Frontal cortex (tissue), 4 donors: ENCODE measurements around the gene SLC22A23. TPM values are rescaled to one million over a fixed set of nuclear protein-coding genes. Genes with fewer than 3 reads are reported as not detected.

Experiments
- DNase-seq, 2 donors: peaks; one replicate each; pipeline ENCODE4 v3.0.0; 2012; ENCODE audit warnings: low spot score in 2 of 2
- FAIRE-seq: peaks from 2 replicates; lab custom pipeline; 2012; peaks lifted over from hg19 to GRCh38; lab: Jason Lieb, UNC
- total RNA-seq: library from RNA; depleted of rRNA; stranded (reverse); fragments of >200 nt; gene quantifications from one replicate; pipeline ENCODE4 v1.2.3, GENCODE V29; 2014
- donor health status: control.
- donor health status: control.
- donor health status: control.

The SLC22A23 gene
- total RNA-seq, 1 donor from 2014 or later = 22.8 TPM

- DNase-seq (no peak), FAIRE-seq (no peak)
These were observed 16.9 kb upstream of the SLC22A23 start for GRCh38 chr6:3473773-3474172.

DNA sequence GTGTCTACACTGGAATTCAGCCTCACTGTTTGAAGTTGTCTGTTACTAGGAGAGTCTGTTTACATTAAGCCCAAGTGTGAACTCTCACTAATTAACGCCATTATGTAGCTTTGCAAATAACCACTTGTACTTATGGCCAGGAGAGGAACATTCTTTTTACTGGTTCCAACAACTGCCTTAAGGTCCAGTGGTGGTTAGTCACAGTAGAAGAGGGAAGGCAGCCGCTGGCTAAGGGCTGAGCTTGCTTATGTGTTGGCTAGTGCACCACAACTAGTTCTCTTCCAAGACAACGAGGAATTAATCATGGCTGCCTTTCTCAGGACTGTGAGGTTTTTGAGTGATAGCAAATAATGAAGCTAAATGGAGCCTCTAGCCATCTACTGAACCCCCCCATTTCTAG is 14.9 kb upstream of the SLC22A23 start:
- DNase-seq (no peak), FAIRE-seq (no peak)

GRCh38 chr6:3471286-3471685 is 14.4 kb upstream of the SLC22A23 start:
- no peak for DNase-seq
- no peak for FAIRE-seq

- DNase-seq (no peak), FAIRE-seq (no peak)
These were observed 11.7 kb upstream of the SLC22A23 start for GRCh38 chr6:3468585-3468984.

DNA sequence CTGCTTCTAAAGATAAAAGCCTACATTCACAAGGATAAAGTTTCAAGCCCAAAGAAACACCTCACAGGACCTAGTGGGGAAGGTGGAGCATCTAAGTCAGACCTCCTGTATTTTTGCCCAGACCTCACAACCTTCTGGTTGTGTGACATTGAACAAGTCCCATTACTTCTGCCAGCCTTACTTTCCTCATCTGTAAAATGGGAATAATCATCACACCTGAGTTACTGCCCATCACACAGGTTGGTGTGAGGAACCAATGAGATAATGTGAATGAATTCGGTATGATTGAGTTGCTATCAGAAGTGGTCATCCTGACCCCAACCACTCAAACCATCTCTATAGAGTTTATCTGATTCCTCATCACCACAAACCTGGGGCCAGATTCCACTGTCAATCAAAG is 11.1 kb upstream of the SLC22A23 start:
- no peak for DNase-seq
- FAIRE-seq = no peak

GRCh38 chr6:3466488-3467219 is 9.8 kb upstream of the SLC22A23 start:
- no peak for FAIRE-seq
- no peak for DNase-seq

DNA sequence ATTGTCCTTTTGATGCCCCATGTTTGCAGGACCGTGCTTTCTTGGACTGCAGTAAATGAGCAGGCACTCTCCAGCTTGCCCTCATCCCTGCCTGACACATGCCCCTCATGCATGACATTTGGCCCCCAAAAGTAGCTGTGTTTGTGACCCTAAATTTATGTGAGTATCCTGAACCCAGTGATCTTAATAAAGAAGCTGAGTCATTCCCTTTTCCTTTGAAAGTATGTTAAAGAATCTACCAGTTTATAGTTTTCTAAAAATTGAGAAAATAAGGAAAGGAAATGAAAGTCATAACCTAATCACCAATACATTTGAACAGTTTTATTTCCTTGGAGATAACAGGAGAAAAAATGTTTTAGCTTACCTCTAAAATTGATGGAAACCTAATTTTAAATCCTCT is 3.4 kb upstream of the SLC22A23 start:
- DNase-seq = peak in 1 of 2 donors; percentile 28
- FAIRE-seq = no peak

GRCh38 chr6:3458706-3459421 is 2.0 kb upstream of the SLC22A23 start:
- FAIRE-seq (no peak), DNase-seq (peak in 1 of 2 donors; percentile 47)

- FAIRE-seq (no peak), DNase-seq (peak in 1 of 2 donors; percentile 49)
These were observed 1.1 kb upstream of the SLC22A23 start for GRCh38 chr6:3457710-3458602.

GRCh38 chr6:3456395-3456897 is 404 bp downstream of the SLC22A23 start:
- DNase-seq = peak in 1 of 2 donors; percentile 52

GRCh38 chr6:3455569-3456394 is 1.1 kb downstream of the SLC22A23 start:
- FAIRE-seq (no peak), DNase-seq (peak in 1 of 2 donors; percentile 69)

More at GRCh38 chr6:3456395-3456897, 404 bp downstream of the SLC22A23 start:
- FAIRE-seq = no peak

DNA sequence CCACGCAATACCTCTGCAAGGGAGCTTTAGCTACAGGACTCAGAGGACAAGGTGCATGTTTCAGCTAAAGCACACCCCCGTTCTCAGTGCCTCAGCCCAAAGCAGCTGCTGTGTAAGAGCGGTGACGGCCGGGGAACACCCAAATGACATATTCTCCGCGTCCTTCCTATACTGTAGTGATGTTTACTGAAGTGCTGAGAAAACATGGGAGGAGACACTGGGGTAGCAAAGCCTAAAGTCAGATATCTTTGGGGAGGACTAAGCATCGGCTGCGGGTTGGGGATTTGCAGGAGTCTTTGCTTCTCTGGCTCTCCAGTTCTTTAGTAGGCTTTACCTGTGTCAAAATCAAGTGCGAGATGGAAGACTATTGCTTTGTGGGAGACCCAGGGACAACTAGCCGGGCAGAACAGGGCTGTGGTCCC is 1.7 kb downstream of the SLC22A23 start:
- FAIRE-seq = no peak
- DNase-seq = peak in 1 of 2 donors; percentile 52

GRCh38 chr6:3454273-3455010 is 2.4 kb downstream of the SLC22A23 start:
- FAIRE-seq (no peak), DNase-seq (peak in 1 of 2 donors; percentile 26)

DNA sequence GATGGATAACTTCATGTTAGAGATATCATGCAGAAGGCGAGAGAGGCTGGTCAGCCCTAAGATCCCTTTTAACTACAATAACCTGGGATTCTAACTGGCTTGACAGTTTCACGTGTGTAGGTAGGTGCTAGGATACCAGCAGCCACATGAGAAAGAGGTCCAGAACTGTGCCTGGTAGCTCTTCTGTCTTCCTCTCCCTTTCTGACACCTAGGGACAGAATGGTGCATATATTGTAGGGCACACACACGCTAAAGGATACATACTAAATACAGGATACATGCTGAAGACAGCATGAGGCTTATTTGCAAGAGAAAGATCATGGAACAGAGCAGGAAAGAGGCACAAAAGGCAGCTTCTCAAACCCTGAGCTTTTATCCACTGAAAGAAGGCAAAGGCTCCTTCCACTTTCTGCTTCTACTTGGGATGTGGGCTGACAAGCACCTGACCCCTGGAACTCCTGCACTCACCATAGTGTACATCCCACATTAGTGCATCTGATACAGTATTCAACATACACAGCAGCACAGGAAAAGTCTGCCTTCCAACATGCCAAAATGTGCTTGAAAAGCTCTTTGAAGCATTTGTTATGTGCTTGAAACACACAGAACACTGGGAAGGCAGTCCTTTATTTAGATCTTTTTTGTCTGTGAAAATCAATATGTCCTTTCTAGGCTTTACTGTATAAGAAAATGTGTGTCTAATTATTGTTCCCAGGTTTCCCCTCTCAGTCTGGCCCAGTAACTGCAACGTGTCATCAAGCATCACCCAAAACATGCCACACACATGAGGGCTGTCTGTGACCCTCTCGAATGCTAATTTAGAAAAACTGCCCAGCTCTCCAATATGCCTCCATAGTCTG is 3.2 kb downstream of the SLC22A23 start:
- DNase-seq (peak in 1 of 2 donors; percentile 23), FAIRE-seq (no peak)

- FAIRE-seq = no peak
- no peak for DNase-seq
These were observed 5.4 kb downstream of the SLC22A23 start for GRCh38 chr6:3451498-3451897.

DNA sequence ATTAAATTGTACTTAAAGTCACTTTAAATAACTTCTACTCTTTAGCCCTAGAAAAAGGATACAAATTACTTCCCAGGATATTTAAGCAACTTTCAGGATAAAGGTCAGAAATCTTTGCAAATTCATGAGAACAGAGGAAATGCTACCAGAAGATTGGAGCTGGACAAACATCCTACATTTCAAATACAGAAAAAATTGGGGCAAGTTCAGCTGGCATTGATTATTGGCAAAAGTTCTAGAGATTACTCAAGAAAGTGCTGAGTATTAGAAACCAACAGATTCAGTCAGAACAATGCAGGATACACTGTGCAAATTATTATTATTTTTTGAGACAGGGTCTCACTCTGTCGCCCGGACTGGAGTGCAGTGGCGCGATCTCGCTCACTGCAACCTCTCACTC is 6.0 kb downstream of the SLC22A23 start:
- DNase-seq = no peak
- FAIRE-seq = no peak

DNA sequence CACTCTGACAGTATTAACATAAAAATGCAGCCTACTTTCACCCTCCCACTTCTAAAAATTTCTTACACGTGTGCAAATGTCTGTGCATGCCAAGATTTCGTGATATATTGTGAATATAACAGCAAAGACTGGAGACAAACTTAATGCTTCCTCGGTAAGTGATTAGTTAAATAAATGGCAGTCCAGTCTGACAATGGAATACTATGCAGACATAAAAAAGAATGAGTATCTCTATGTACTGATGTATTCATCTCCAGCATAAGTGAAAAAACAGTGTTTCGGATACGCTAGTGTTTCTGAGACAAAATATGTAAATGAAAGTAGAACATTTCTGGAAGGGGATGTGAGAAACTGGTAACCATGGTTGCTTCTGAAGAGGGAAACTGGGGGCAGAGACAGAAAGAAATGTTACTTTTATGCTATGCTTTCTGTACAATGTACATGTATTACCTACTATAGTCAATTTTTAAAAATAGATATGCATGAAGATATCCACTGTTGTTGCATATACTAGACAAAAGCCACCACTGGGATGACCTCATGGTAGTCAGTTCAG is 7.0 kb downstream of the SLC22A23 start:
- DNase-seq (no peak), FAIRE-seq (no peak)
